Erythroblast (primary cell): ENCODE measurements around the gene POU2F2.
A peak's percentile ranks its signal among the peaks of the same experiment; 100 is the strongest.

Experiments used
- DNase-seq, 2 experiments: peaks; one replicate each; lab custom pipeline; 2025; lab: John Stamatoyannopoulos, UW
- GATA1 ChIP-seq: IDR thresholded peaks from 2 replicates; pipeline ENCODE4 v1.6.1; 2011; ENCODE audit warnings: low read depth, mild to moderate bottlenecking, control low read depth, low read length, moderate library complexity
- POLR2A ChIP-seq: IDR thresholded peaks from 2 replicates; pipeline ENCODE4 v1.6.1; 2011; ENCODE audit warnings: mild to moderate bottlenecking, low read length

POU2F2 gene

DNA sequence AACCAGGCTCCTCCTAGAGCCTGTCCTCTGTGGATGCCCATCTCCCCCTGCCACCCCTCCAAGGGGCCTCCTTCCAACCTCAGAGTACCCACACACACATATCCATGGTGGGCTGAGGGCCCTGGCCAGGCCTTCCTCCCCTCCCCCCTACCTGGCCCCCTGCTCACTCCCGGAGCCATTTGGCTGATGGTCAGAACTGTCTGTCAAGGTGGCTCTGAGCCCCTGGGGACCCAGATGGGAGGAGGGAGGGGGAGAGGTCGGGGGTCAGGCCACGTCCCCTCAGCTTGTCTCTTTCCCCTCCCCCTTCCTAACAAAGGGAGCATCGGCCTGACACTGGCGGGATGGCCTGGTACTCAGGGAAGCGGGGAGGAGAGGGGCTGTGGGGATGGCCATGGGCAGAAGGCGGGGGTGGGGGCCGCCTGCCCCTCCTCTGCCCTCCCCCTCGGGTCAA is 18.7 kb upstream of the POU2F2 start:
- no peak for DNase-seq
- TF ChIP-seq GATA1 (no peak), POLR2A (no peak)

GRCh38 chr19:42150364-42150763 is 18.1 kb upstream of the POU2F2 start:
- TF ChIP-seq GATA1 (no peak), POLR2A (no peak)
- DNase-seq: no peak

GRCh38 chr19:42149447-42150202 is 17.4 kb upstream of the POU2F2 start:
- TF ChIP-seq GATA1 (no peak), POLR2A (no peak)
- no peak for DNase-seq

GRCh38 chr19:42148266-42148665 is 16.0 kb upstream of the POU2F2 start:
- TF ChIP-seq GATA1: no peak
- no peak for TF ChIP-seq POLR2A
- DNase-seq: no peak

GRCh38 chr19:42143341-42144234 is 11.3 kb upstream of the POU2F2 start:
- DNase-seq: peak; percentile 27 to 38
- TF ChIP-seq POLR2A (no peak), GATA1 (no peak)

GRCh38 chr19:42140125-42140754 is 8.0 kb upstream of the POU2F2 start:
- DNase-seq: peak; percentile 51 to 57
- TF ChIP-seq POLR2A (no peak), GATA1 (no peak)

GRCh38 chr19:42134535-42135070 is 2.4 kb upstream of the POU2F2 start:
- TF ChIP-seq POLR2A (no peak), GATA1 (no peak)
- DNase-seq: no peak

- peak; percentile 56 to 78 for DNase-seq
These were observed 744 bp upstream of the POU2F2 start for GRCh38 chr19:42132851-42133528.

GRCh38 chr19:42131149-42132029 is 857 bp downstream of the POU2F2 start:
- no peak for DNase-seq
- TF ChIP-seq GATA1: no peak
- no peak for TF ChIP-seq POLR2A

More at GRCh38 chr19:42132851-42133528, 744 bp upstream of the POU2F2 start:
- TF ChIP-seq POLR2A (no peak), GATA1 (no peak)

DNA sequence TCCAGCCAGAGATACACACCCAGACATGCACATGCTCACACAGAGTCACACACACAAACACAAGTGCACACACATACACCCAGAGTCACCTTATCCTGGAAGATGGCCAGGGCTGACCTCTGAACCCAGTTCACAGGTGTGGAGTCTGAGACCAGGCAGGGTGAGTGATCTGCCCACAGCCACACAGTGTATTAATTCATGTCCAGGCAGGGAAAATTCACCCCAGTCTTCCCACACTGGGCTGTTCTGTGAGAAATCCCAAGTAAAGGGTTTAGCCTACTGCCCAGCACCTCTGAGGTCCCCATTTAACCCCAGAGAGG is 2.0 kb downstream of the POU2F2 start:
- TF ChIP-seq POLR2A (no peak), GATA1 (no peak)
- DNase-seq: no peak

DNA sequence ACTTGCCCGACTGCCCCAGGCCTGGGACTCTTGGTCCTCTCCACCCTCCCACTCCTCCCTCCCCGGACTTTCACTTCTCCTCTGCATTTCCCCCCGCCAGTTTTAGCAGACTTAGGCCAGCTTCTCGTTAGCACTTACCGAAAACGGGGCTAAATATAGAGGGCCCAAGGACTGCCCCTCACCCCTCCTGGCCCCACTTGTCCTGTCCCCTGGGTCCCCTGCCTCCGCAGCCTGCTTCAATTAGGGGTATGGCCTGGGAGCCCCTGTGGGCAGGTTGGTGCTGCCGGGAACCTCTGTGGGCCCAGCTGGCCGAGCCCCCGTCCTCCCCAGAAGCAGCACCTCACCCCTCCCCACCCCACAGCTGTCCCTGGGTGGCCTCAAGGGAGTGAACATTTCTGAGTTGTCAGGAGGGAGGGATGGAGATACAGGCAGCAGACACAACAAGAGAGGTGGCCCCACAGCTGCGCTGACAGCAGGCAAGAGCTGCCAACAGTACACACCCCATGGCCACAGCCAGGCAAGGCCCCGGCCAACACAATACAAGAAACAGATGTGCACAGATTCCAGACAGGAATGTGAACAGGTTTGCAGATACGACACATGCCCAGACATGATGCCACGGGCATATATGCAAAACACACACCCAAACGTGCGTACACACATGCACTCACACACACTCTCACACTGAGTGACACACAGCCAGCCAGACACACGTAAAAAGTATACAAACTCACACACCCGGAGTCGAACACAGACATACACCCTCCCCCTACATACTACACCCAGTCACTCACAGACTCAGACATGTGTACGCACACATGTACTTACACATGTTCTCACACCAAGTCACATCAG is 2.6 kb downstream of the POU2F2 start:
- TF ChIP-seq GATA1 (no peak), POLR2A (no peak)
- DNase-seq: no peak
